ENCODE measurements around the gene SLAMF7. TPM values are rescaled to one million over a fixed set of nuclear protein-coding genes. Genes with fewer than 3 reads are reported as not detected.

Gene SLAMF7
- total RNA-seq, 1 donor = 12.9 TPM

DNA sequence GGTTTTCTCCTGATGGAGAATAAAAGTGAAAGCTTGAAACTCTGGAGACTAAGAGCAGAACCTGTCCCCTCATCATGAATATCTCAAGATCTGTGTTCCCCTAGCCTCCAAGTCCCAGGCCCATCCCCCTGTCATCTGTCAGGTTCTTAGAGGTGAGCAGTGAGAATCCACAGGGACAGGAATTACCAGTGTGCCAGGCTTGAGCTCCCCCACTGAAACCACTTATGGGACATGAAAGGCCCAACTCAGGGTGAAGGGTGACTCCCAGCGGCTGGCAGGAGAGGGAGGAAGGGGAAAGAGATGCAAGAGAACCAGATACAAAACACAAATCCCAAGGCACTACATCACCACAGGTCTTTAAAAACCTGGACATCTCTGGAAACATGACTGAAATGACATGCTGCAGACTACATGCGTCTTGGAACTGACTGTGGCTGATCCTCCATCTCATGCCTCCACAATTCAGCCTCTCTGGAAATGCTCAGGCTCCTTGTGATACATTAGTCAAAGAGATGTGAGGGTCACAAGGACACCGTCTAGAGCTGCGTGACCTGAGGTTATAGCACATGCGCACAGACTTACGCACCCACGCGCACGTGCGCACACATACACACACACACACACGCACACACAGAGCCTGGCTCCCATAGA is 50.1 kb downstream of the SLAMF7 start:
- Histone ChIP-seq H3K9me3 (ENCODE audit: low read depth, low read length) (no peaks in the 10 kb centered on the region), H3K4me1 (ENCODE audit: insufficient read depth, low read length) (peaks cover 17% of the 10 kb centered on the region), H3K4me3 (ENCODE audit: low read length) (no peak overlapping the region), H3K27me3 (ENCODE audit: insufficient read depth, low read length) (no peaks in the 10 kb centered on the region)

GRCh38 chr1:160789702-160790611 is 50.9 kb downstream of the SLAMF7 start:
- H3K4me1 ChIP-seq (ENCODE audit: insufficient read depth, low read length) = peaks cover 18% of the 10 kb centered on the region
- no peaks in the 10 kb centered on the region for H3K9me3 ChIP-seq (ENCODE audit: low read depth, low read length)
- H3K4me3 ChIP-seq (ENCODE audit: low read length) = no peak overlapping the region
- H3K27me3 ChIP-seq (ENCODE audit: insufficient read depth, low read length) = no peaks in the 10 kb centered on the region

- no peak overlapping the region for H3K4me3 ChIP-seq (ENCODE audit: low read length)
Observed at GRCh38 chr1:160794376-160794775, 55.3 kb downstream of the SLAMF7 start.

DNA sequence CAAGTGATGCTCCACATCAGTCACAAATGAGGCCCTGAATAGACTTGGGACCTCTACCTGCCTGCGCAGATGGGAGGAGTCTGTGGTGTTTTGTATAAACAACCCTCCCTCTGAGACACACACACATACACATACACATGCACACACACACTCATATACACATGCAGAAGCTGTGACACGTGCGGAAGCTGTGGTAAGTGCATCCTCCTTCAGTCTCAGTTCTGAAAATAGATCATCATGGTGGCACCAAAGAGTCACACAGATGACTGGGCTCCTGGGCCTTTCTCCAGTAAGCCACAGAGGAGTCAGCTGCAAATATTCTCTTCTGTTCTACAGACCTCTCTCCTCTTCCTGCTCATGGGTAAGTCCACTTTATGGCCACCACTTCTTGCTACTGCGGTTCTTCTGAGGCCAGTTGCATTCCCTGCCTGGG is 56.9 kb downstream of the SLAMF7 start, which contains the start of gene LY9:
Gene LY9 (plus strand): TSS at position 224 of the 433 bp plus-strand sequence. CDS start 14 bp downstream, at position 238.
- Histone ChIP-seq H3K9me3 (ENCODE audit: low read depth, low read length) (no peaks in the 10 kb centered on the region), H3K27me3 (ENCODE audit: insufficient read depth, low read length) (no peaks in the 10 kb centered on the region), H3K4me1 (ENCODE audit: insufficient read depth, low read length) (peaks cover 56% of the 10 kb centered on the region), H3K4me3 (ENCODE audit: low read length) (peak within 1 kb of the TSS; percentile 52)

More at GRCh38 chr1:160794376-160794775, 55.3 kb downstream of the SLAMF7 start:
- Histone ChIP-seq H3K9me3 (ENCODE audit: low read depth, low read length) (no peaks in the 10 kb centered on the region), H3K27me3 (ENCODE audit: insufficient read depth, low read length) (no peaks in the 10 kb centered on the region), H3K4me1 (ENCODE audit: insufficient read depth, low read length) (peaks cover 58% of the 10 kb centered on the region)

GRCh38 chr1:160797271-160797709 is 58.2 kb downstream of the SLAMF7 start:
- H3K4me3 ChIP-seq (ENCODE audit: low read length) = peak overlapping the region; percentile 52
- H3K4me1 ChIP-seq (ENCODE audit: insufficient read depth, low read length) = peaks cover 64% of the 10 kb centered on the region

DNA sequence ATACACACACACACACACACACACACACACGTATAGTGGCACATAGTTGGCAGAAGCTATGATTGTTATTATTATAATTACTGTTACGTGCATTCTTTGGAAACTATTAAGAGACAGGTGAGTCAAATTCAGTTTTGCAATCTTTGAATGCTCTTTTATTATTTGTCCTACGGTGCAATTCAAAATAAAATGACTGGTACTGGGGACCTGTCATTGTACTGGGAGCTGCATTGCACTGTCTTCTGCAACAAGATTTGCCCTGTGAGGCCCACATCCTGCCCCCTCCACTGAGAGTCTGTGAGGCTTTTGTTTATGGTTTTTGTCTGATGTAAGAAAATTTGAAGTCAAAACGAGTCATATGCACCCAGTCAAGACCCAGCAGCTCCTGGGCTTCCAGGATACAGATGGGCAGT is 58.8 kb downstream of the SLAMF7 start:
- no peaks in the 10 kb centered on the region for H3K9me3 ChIP-seq (ENCODE audit: low read depth, low read length)
- peaks cover 66% of the 10 kb centered on the region for H3K4me1 ChIP-seq (ENCODE audit: insufficient read depth, low read length)
- no peaks in the 10 kb centered on the region for H3K27me3 ChIP-seq (ENCODE audit: insufficient read depth, low read length)
- peak overlapping the region; percentile 52 for H3K4me3 ChIP-seq (ENCODE audit: low read length)

More at GRCh38 chr1:160797271-160797709, 58.2 kb downstream of the SLAMF7 start:
- Histone ChIP-seq H3K27me3 (ENCODE audit: insufficient read depth, low read length) (no peaks in the 10 kb centered on the region), H3K9me3 (ENCODE audit: low read depth, low read length) (no peaks in the 10 kb centered on the region)

- Histone ChIP-seq H3K4me3 (ENCODE audit: low read length) (peak overlapping the region; percentile 52), H3K27me3 (ENCODE audit: insufficient read depth, low read length) (no peaks in the 10 kb centered on the region), H3K4me1 (ENCODE audit: insufficient read depth, low read length) (peaks cover 66% of the 10 kb centered on the region), H3K9me3 (ENCODE audit: low read depth, low read length) (no peaks in the 10 kb centered on the region)
Observed at GRCh38 chr1:160798439-160798838, 59.4 kb downstream of the SLAMF7 start.

DNA sequence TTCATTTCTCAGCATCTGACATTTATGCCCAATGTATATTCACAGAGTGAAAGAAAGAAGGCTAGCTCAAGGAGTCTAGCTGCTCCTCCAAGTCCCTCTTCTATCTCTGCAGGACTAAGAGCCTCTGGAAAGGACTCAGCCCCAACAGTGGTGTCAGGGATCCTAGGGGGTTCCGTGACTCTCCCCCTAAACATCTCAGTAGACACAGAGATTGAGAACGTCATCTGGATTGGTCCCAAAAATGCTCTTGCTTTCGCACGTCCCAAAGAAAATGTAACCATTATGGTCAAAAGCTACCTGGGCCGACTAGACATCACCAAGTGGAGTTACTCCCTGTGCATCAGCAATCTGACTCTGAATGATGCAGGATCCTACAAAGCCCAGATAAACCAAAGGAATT is 60.6 kb downstream of the SLAMF7 start:
- no peaks in the 10 kb centered on the region for H3K9me3 ChIP-seq (ENCODE audit: low read depth, low read length)
- H3K4me3 ChIP-seq (ENCODE audit: low read length) = peak overlapping the region; percentile 14
- no peaks in the 10 kb centered on the region for H3K27me3 ChIP-seq (ENCODE audit: insufficient read depth, low read length)
- peaks cover 66% of the 10 kb centered on the region for H3K4me1 ChIP-seq (ENCODE audit: insufficient read depth, low read length)

DNA sequence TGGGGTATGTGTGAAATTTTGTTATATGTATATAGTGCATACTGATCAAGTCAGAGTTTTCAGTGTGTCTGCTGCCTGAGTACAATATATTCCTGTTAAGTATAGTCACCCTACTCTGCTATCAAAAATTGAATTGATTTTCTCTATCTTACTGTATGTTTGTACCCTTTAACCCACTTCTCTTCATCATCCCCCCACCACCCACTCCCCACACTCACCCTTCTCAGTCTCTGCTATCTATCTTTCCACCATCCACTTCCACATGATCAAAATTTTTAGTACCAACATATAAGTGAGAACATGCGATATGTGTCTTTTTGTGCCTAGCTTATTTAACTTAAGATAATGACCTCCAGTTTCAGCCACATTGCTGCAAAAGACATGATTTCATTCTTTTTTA is 61.1 kb downstream of the SLAMF7 start:
- Histone ChIP-seq H3K9me3 (ENCODE audit: low read depth, low read length) (no peaks in the 10 kb centered on the region), H3K4me3 (ENCODE audit: low read length) (peak overlapping the region; percentile 15), H3K4me1 (ENCODE audit: insufficient read depth, low read length) (peaks cover 63% of the 10 kb centered on the region), H3K27me3 (ENCODE audit: insufficient read depth, low read length) (no peaks in the 10 kb centered on the region)

DNA sequence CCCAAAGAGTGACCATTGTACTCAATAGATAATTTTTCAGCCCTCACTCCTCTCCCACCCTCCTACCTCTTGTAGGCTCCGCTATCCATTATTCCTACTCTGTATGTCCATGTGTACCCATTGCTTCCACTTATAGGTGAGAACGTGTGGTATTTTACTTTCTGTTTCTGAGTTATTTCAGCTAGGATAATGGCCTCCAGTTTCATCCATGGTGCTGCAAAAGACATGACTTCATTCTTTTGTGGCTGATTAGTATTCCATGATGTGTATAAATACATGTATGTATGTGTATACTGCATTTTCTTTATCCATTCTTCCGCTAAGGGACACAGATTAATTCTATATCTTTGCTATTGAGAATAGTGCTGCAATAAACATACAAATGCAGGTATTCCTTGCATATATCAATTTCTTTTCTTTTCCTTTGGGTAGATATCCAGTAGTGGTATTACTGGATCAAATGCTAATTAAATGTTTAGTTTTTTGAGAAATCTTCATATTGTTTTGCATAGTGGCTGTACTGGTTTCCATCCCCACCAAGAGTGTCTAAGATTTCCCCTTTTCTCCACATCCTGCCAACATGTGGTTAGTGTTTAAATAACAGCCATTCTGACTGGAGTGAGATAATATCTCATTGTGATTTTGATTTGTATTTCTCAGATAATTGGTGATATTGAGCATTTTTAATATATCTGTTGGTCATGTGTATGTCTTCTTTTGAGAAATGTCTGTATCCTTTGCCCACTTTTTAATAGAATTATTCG is 61.8 kb downstream of the SLAMF7 start:
- H3K4me3 ChIP-seq (ENCODE audit: low read length) = peak overlapping the region; percentile 15
- peaks cover 56% of the 10 kb centered on the region for H3K4me1 ChIP-seq (ENCODE audit: insufficient read depth, low read length)
- peaks cover under 1% of the 10 kb centered on the region for H3K9me3 ChIP-seq (ENCODE audit: low read depth, low read length)

GRCh38 chr1:160801836-160802580 is 63.0 kb downstream of the SLAMF7 start:
- no peak overlapping the region for H3K4me3 ChIP-seq (ENCODE audit: low read length)
- H3K27me3 ChIP-seq (ENCODE audit: insufficient read depth, low read length) = no peaks in the 10 kb centered on the region
- H3K4me1 ChIP-seq (ENCODE audit: insufficient read depth, low read length) = peaks cover 45% of the 10 kb centered on the region
- H3K9me3 ChIP-seq (ENCODE audit: low read depth, low read length) = peaks cover 12% of the 10 kb centered on the region

More for the DNA sequence above, 61.8 kb downstream of the SLAMF7 start:
- H3K27me3 ChIP-seq (ENCODE audit: insufficient read depth, low read length) = no peaks in the 10 kb centered on the region

Data from mononuclear cell (primary cell).